Hepatocyte (in vitro differentiated cells): Measurements from ENCODE around the gene VGLL3. TPM values are rescaled to one million over a fixed set of nuclear protein-coding genes. Genes with fewer than 3 reads are reported as not detected.

ENCODE experiments used
- DNase-seq: peaks from one replicate; pipeline ENCODE4 v3.0.0-alpha.2; 2016; ENCODE audit warnings: low spot score
- H2AFZ ChIP-seq: fragments of 200-600 bp; sonication (generic); 2 replicates; pipeline ENCODE4 v1.6.0; 2016; ENCODE audit warnings: antibody characterized with exemption, mild to moderate bottlenecking
- H3K27ac ChIP-seq: fragments of 200-600 bp; sonication (generic); 2 replicates; pipeline ENCODE4 v1.5.1; 2016; ENCODE audit warnings: mild to moderate bottlenecking
- H3K27me3 ChIP-seq: fragments of 200-600 bp; sonication (generic); 2 replicates; pipeline ENCODE4 v1.6.1; 2016
- H3K36me3 ChIP-seq: fragments of 200-600 bp; sonication (generic); replicated peaks from 2 replicates; pipeline ENCODE4 v1.5.1; 2016; ENCODE audit warnings: low read depth; ENCODE audit not compliant: insufficient read depth
- H3K4me1 ChIP-seq: fragments of 200-600 bp; sonication (generic); 2 replicates; pipeline ENCODE4 v1.5.1; 2016; ENCODE audit warnings: mild to moderate bottlenecking, moderate library complexity; ENCODE audit not compliant: insufficient read depth
- H3K4me2 ChIP-seq: fragments of 200-600 bp; sonication (generic); 2 replicates; pipeline ENCODE4 v1.6.0; 2016
- H3K4me3 ChIP-seq: fragments of 200-600 bp; sonication (generic); 2 replicates; pipeline ENCODE4 v1.5.1; 2016; ENCODE audit warnings: mild to moderate bottlenecking
- H3K79me2 ChIP-seq: fragments of 200-600 bp; sonication (generic); 2 replicates; pipeline ENCODE4 v1.6.0; 2017; ENCODE audit warnings: mild to moderate bottlenecking
- H3K9me2 ChIP-seq: fragments of 200-600 bp; sonication (generic); replicated peaks from 2 replicates; pipeline ENCODE4 v1.6.0; 2017; ENCODE audit warnings: mild to moderate bottlenecking; ENCODE audit not compliant: insufficient read depth
- H3K9me3 ChIP-seq: fragments of 200-600 bp; sonication (generic); 2 replicates; pipeline ENCODE4 v1.5.1; 2016; ENCODE audit warnings: low read depth, mild to moderate bottlenecking
- H4K20me1 ChIP-seq: fragments of 200-600 bp; sonication (generic); 2 replicates; pipeline ENCODE4 v1.6.0; 2016; ENCODE audit warnings: mild to moderate bottlenecking; ENCODE audit not compliant: insufficient read depth, poor library complexity, severe bottlenecking
- CTCF ChIP-seq: fragments of 200-600 bp; sonication (generic); IDR thresholded peaks from 2 replicates; pipeline ENCODE4 v1.5.1; 2016; ENCODE audit warnings: antibody characterized with exemption, mild to moderate bottlenecking; ENCODE audit not compliant: poor library complexity
- EZH2 ChIP-seq: fragments of 200-600 bp; sonication (generic); IDR thresholded peaks from 2 replicates; pipeline ENCODE4 v1.6.1; 2016; ENCODE audit warnings: antibody characterized with exemption, mild to moderate bottlenecking, borderline replicate concordance
- EZH2phosphoT487 ChIP-seq: fragments of 200-600 bp; sonication (generic); IDR thresholded peaks from one replicate; pipeline ENCODE4 v1.6.1; 2018; ENCODE audit warnings: antibody characterized with exemption, mild to moderate bottlenecking, low read depth, moderate library complexity; ENCODE audit not compliant: unreplicated experiment, severe bottlenecking
- WGBS: methylation state at CpG from one replicate; pipeline ENCODE4 v1.1.6; 2016; ENCODE audit warnings: low lambda C conversion rate; ENCODE audit errors: missing lambda C conversion rate; 5-methylcytosine and 5-hydroxymethylcytosine counted together
- polyA plus RNA-seq: library from polyadenylated mRNA; unstranded; fragments of >200 nt; fragmentation: Nextera tagmentation; extraction: Ambion mirVana; gene quantifications from 2 replicates; pipeline ENCODE4 v1.2.1, GENCODE V29; 2016
- total RNA-seq: library from RNA; depleted of rRNA; stranded (reverse); fragments of >200 nt; gene quantifications from 2 replicates; pipeline ENCODE4 v1.2.3, GENCODE V29; 2014

The VGLL3 gene
- total RNA-seq: 18.7 and 22.2 TPM in 2 replicates
- 4.1 and 6.9 TPM in 2 replicates for polyA plus RNA-seq

- Histone ChIP-seq H2AFZ (peak within 1 kb of the TSS; percentile 69), H3K27me3 (peaks cover 7% of the 10 kb centered on the region), H3K4me3 (peak within 1 kb of the TSS; percentile 57), H3K79me2 (no peaks in the 10 kb centered on the region), H3K9me2 (no peaks in the 10 kb centered on the region), H4K20me1 (no peaks in the 10 kb centered on the region), H3K36me3 (no peaks in the 10 kb centered on the region), H3K4me1 (peaks cover 13% of the 10 kb centered on the region), H3K9me3 (no peaks in the 10 kb centered on the region), H3K27ac (peak within 1 kb of the TSS; percentile 92), H3K4me2 (peak within 1 kb of the TSS; percentile 83)
- WGBS: 1% methylated on average over 47 of the region's 77 CpGs
- DNase-seq: peak; percentile 88
- TF ChIP-seq EZH2 (no peak), CTCF (peak; percentile 10), EZH2phosphoT487 (no peak)
Measured at GRCh38 chr3:86990734-86991481, at the start of gene VGLL3. TSS of gene VGLL3 (minus strand) at chr3:86991149. CDS start at chr3:86990743, 406 bp downstream.

- H3K9me3 ChIP-seq: no peaks in the 10 kb centered on the region
- H3K27ac ChIP-seq: no peak overlapping the region
- H3K79me2 ChIP-seq: no peaks in the 10 kb centered on the region
- no peaks in the 10 kb centered on the region for H4K20me1 ChIP-seq
- H3K27me3 ChIP-seq: no peaks in the 10 kb centered on the region
- no peaks in the 10 kb centered on the region for H3K4me1 ChIP-seq
- H3K4me3 ChIP-seq: no peak overlapping the region
- TF ChIP-seq EZH2phosphoT487 (no peak), CTCF (no peak), EZH2 (no peak)
- H3K4me2 ChIP-seq: no peak overlapping the region
- H2AFZ ChIP-seq: no peak overlapping the region
- WGBS: 88% methylated on average over 3 of the region's 3 CpGs
- DNase-seq: no peak
- H3K9me2 ChIP-seq: no peaks in the 10 kb centered on the region
- no peaks in the 10 kb centered on the region for H3K36me3 ChIP-seq
Measured at GRCh38 chr3:87037652-87038051, 46.7 kb upstream of the VGLL3 start.

- no peak overlapping the region for H3K4me3 ChIP-seq
- H3K79me2 ChIP-seq: no peaks in the 10 kb centered on the region
- H4K20me1 ChIP-seq: no peaks in the 10 kb centered on the region
- TF ChIP-seq CTCF: no peak
- TF ChIP-seq EZH2: no peak
- no peak for TF ChIP-seq EZH2phosphoT487
- H3K36me3 ChIP-seq: no peaks in the 10 kb centered on the region
- no peaks in the 10 kb centered on the region for H3K27me3 ChIP-seq
- H3K9me3 ChIP-seq: no peaks in the 10 kb centered on the region
- 88% methylated on average over 6 of the region's 6 CpGs for WGBS
- H3K4me2 ChIP-seq: no peak overlapping the region
- H2AFZ ChIP-seq: no peak overlapping the region
- no peaks in the 10 kb centered on the region for H3K4me1 ChIP-seq
- no peak overlapping the region for H3K27ac ChIP-seq
- no peaks in the 10 kb centered on the region for H3K9me2 ChIP-seq
- no peak for DNase-seq
Measured at GRCh38 chr3:87036671-87037070, 45.7 kb upstream of the VGLL3 start.
